ENCODE measurements around the gene SLCO3A1. TPM values are rescaled to one million over a fixed set of nuclear protein-coding genes. Genes with fewer than 3 reads are reported as not detected.

SLCO3A1 gene
- total RNA-seq (10 to 100 TPM; 33.9 to 57.2 (median 46.9) TPM), polyA plus RNA-seq (10 to 100 TPM; 37.8 to 40.6 TPM)
- long read RNA-seq, donor 1, full-length matches to known transcripts = 120 of 171 reads
- long read RNA-seq, donor 1, partial matches to known transcripts = 31 of 171 reads
- long read RNA-seq, donor 1, other reads (novel, unspliced or antisense) = 20 of 171 reads
- long read RNA-seq, donor 2, full-length matches to known transcripts = 137 of 224 reads
- long read RNA-seq, donor 2, partial matches to known transcripts = 42 of 224 reads
- long read RNA-seq, donor 2, other reads (novel, unspliced or antisense) = 45 of 224 reads
- long read RNA-seq, donor 3, full-length matches to known transcripts = 11 of 72 reads
- long read RNA-seq, donor 3, partial matches to known transcripts = 41 of 72 reads
- long read RNA-seq, donor 3, other reads (novel, unspliced or antisense) = 20 of 72 reads

- TF ChIP-seq CTCF (IDR thresholded peaks at IDR 0.05) = no peak
- H3K4me3 ChIP-seq = peak within 1 kb of the TSS; percentile 69 to 89 (median 82)
- peaks cover 3 to 70% (median 57%) of the 10 kb centered on the region in 9 donors for H3K4me1 ChIP-seq
Measured at GRCh38 chr15:91853511-91853947, at the start of gene SLCO3A1. TSS of gene SLCO3A1 (plus strand) at chr15:91853708.

GRCh38 chr15:91807122-91807521, 46.4 kb upstream of the SLCO3A1 start:
- Histone ChIP-seq H3K9me3 (peaks cover 0 to 5% (median 0%) of the 10 kb centered on the region in 11 donors), H3K4me3 (no peak overlapping the region), H3K4me1 (peaks cover 0 to 10% (median 5%) of the 10 kb centered on the region in 9 donors), H3K36me3 (no peaks in the 10 kb centered on the region), H3K27ac (no peak overlapping the region), H3K27me3 (peaks cover 0 to 3% (median 0%) of the 10 kb centered on the region in 7 donors)
- no peak for ATAC-seq
- DNase-seq = no peak
- WGBS, 2 donors = 87 to 89% methylated on average over 6 of the region's 6 CpGs
- no peak for TF ChIP-seq CTCF (IDR thresholded peaks at IDR 0.05)
- intact Hi-C loops (cut with DNase I) = no loop called here

More at GRCh38 chr15:91853511-91853947, at the start of gene SLCO3A1:
- Histone ChIP-seq H3K27ac (peak within 1 kb of the TSS; percentile 93 to 99 (median 97)), H3K36me3 (peaks cover 0 to 2% (median 0%) of the 10 kb centered on the region in 9 donors), H3K9me3 (no peaks in the 10 kb centered on the region), H3K27me3 (no peaks in the 10 kb centered on the region)
- WGBS, 2 donors = 0 to 1% methylated on average over 46 to 62 of the region's 67 CpGs
- DNase-seq = peak; percentile 84 to 87
- intact Hi-C loops (cut with DNase I) = loop anchor here (1.0 to 10.0 kb wide), 18 partner anchors 74 to 551 kb away; no protein-coding TSS in a partner anchor
- peak; percentile 19 to 64 (median 50) for ATAC-seq

- DNase-seq (no peak), ATAC-seq (no peak)
- no peaks in the 10 kb centered on the region for H3K27me3 ChIP-seq
- no peaks in the 10 kb centered on the region for H3K36me3 ChIP-seq
- intact Hi-C loops (cut with DNase I) = no loop called here
- H3K4me1 ChIP-seq = no peaks in the 10 kb centered on the region
- H3K9me3 ChIP-seq = peaks cover 0 to 28% (median 16%) of the 10 kb centered on the region in 11 donors
- H3K27ac ChIP-seq = no peak overlapping the region
- no peak overlapping the region for H3K4me3 ChIP-seq
- TF ChIP-seq CTCF (IDR thresholded peaks at IDR 0.05) = no peak
- 90 to 95% methylated on average over 2 of the region's 2 CpGs for WGBS, 2 donors
Measured at GRCh38 chr15:91813924-91814323, 39.6 kb upstream of the SLCO3A1 start.

GRCh38 chr15:91816942-91817341, 36.6 kb upstream of the SLCO3A1 start:
- Histone ChIP-seq H3K27ac (no peak overlapping the region), H3K27me3 (no peaks in the 10 kb centered on the region), H3K4me1 (no peaks in the 10 kb centered on the region), H3K9me3 (peaks cover 0 to 27% (median 16%) of the 10 kb centered on the region in 11 donors), H3K4me3 (no peak overlapping the region), H3K36me3 (no peaks in the 10 kb centered on the region)
- no peak for ATAC-seq
- no peak for TF ChIP-seq CTCF (IDR thresholded peaks at IDR 0.05)
- WGBS, 2 donors = 74 to 86% methylated on average over 3 of the region's 3 CpGs
- intact Hi-C loops (cut with DNase I) = no loop called here
- DNase-seq = no peak

All from heart right ventricle (tissue), 16 donors.